HG03064 (cell line): Measurements from ENCODE around the gene SH3D19.
"Not testable (repeated sequence)": the region's sequence is repeated elsewhere in the genome, so short reads cannot be mapped to it uniquely, and the experiment has no call there.

Source experiments
- ATAC-seq: cut with Tn5 transposase; IDR thresholded peaks from one replicate; pipeline ENCODE4 v1.9.1; 2021; ENCODE audit warnings: low read depth; ENCODE audit not compliant: unreplicated experiment

Gene SH3D19

GRCh38 chr4:151284534-151285245, 40.7 kb downstream of the SH3D19 start:
- ATAC-seq = no peak

GRCh38 chr4:151276787-151277562, 48.4 kb downstream of the SH3D19 start, which contains the start of gene PRSS48:
Gene PRSS48 (plus strand): TSS chr4:151277161. CDS start chr4:151277173, 12 bp downstream.
- ATAC-seq = no peak

- not testable (repeated sequence) for ATAC-seq
Observed at GRCh38 chr4:151268905-151269304, 56.5 kb downstream of the SH3D19 start.

- no peak for ATAC-seq
Observed at GRCh38 chr4:151267822-151268535, 57.4 kb downstream of the SH3D19 start.

GRCh38 chr4:151267104-151267503, 58.3 kb downstream of the SH3D19 start:
- no peak for ATAC-seq

- no peak for ATAC-seq
Observed at GRCh38 chr4:151266497-151266896, 58.9 kb downstream of the SH3D19 start.

- ATAC-seq = no peak
Observed at GRCh38 chr4:151263455-151263854, 62.0 kb downstream of the SH3D19 start.

- ATAC-seq = no peak
Observed at GRCh38 chr4:151260526-151260925, 64.9 kb downstream of the SH3D19 start.

GRCh38 chr4:151259752-151260151, 65.7 kb downstream of the SH3D19 start:
- ATAC-seq = no peak

- no peak for ATAC-seq
Observed at GRCh38 chr4:151257704-151258103, 67.7 kb downstream of the SH3D19 start.

- no peak for ATAC-seq
Observed at GRCh38 chr4:151256134-151256533, 69.3 kb downstream of the SH3D19 start.

GRCh38 chr4:151255680-151256079, 69.7 kb downstream of the SH3D19 start:
- not testable (repeated sequence) for ATAC-seq

GRCh38 chr4:151255226-151255625, 70.2 kb downstream of the SH3D19 start:
- ATAC-seq = not testable (repeated sequence)

GRCh38 chr4:151251603-151252304, 73.7 kb downstream of the SH3D19 start:
- no peak for ATAC-seq

GRCh38 chr4:151250706-151251105, 74.7 kb downstream of the SH3D19 start:
- no peak for ATAC-seq

- ATAC-seq = no peak
Observed at GRCh38 chr4:151248519-151248918, 76.9 kb downstream of the SH3D19 start.

- no peak for ATAC-seq
Observed at GRCh38 chr4:151247395-151247794, 78.0 kb downstream of the SH3D19 start.

GRCh38 chr4:151246742-151247141, 78.7 kb downstream of the SH3D19 start:
- no peak for ATAC-seq

- ATAC-seq = no peak
Observed at GRCh38 chr4:151242305-151242704, 83.1 kb downstream of the SH3D19 start.

- no peak for ATAC-seq
Observed at GRCh38 chr4:151239608-151240007, 85.8 kb downstream of the SH3D19 start.

GRCh38 chr4:151238477-151238876, 86.9 kb downstream of the SH3D19 start:
- ATAC-seq = no peak
